ENCODE measurements around the gene NQO2. TPM values are rescaled to one million over a fixed set of nuclear protein-coding genes. Genes with fewer than 3 reads are reported as not detected.

Gene NQO2
- total RNA-seq, 1 experiment from 2014 or later, result 35.8 TPM

DNA sequence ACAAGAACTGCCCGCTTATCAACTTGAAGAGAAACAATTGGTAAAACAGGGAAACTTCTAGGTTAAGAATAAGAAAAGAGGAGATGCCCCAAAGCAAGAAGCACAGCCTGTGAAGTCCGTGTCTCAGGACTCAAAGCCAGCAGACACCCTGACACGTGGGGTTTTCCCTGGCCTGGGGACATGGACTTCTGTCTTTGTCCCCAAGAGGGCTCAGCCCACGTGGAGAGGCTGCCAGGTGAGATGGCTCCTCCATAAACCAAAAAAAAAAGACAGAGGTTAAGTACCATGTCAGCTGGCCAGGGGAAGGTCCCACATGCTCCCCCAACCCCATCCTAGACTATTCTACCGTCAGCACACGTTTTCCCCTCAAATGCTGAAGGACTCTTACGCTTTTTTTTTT lies 38.2 kb upstream of the NQO2 start:
- Histone ChIP-seq H3K27me3 (replicated peaks; ENCODE audit: control insufficient read depth, insufficient read depth, low read length) (no peaks in the 10 kb centered on the region), H3K4me3 (ENCODE audit: low read depth, low read length) (no peak overlapping the region), H3K9me3 (no peaks in the 10 kb centered on the region), H3K36me3 (ENCODE audit: control insufficient read depth, insufficient read depth, low read length) (no peaks in the 10 kb centered on the region), H3K4me1 (peaks cover 37% of the 10 kb centered on the region)
- POLR2A ChIA-PET, result no interaction called here
- no TSS peak for BruUV-seq (replicated peaks)
- Mint-ChIP-seq H3K4me3 (ENCODE audit: unreplicated experiment) (no peak overlapping the region), H3K27me3 (ENCODE audit: insufficient read depth, unreplicated experiment) (no peaks in the 10 kb centered on the region), H3K4me1 (ENCODE audit: low read depth, unreplicated experiment) (peaks cover 34% of the 10 kb centered on the region), H3K27ac (ENCODE audit: unreplicated experiment) (peak overlapping the region; percentile 28), H3K36me3 (ENCODE audit: insufficient read depth, unreplicated experiment) (no peaks in the 10 kb centered on the region), H3K9me3 (ENCODE audit: unreplicated experiment) (no peaks in the 10 kb centered on the region)
- TF ChIP-seq, protein P1, sequence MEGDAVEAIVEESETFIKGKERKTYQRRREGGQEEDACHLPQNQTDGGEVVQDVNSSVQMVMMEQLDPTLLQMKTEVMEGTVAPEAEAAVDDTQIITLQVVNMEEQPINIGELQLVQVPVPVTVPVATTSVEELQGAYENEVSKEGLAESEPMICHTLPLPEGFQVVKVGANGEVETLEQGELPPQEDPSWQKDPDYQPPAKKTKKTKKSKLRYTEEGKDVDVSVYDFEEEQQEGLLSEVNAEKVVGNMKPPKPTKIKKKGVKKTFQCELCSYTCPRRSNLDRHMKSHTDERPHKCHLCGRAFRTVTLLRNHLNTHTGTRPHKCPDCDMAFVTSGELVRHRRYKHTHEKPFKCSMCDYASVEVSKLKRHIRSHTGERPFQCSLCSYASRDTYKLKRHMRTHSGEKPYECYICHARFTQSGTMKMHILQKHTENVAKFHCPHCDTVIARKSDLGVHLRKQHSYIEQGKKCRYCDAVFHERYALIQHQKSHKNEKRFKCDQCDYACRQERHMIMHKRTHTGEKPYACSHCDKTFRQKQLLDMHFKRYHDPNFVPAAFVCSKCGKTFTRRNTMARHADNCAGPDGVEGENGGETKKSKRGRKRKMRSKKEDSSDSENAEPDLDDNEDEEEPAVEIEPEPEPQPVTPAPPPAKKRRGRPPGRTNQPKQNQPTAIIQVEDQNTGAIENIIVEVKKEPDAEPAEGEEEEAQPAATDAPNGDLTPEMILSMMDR (IDR thresholded peaks at IDR 0.05; ENCODE audit: insufficient read depth in 1 of 2, low read depth in 1 of 2, low read length in 1 of 2, severe bottlenecking in 1 of 2, unreplicated experiment in 1 of 2), result no peak
- CTCF ChIA-PET, result no interaction called here
- DNase-seq, result no peak
- intact Hi-C loops (cut with micrococcal nuclease; ENCODE audit: unreplicated experiment), result no loop called here

DNA sequence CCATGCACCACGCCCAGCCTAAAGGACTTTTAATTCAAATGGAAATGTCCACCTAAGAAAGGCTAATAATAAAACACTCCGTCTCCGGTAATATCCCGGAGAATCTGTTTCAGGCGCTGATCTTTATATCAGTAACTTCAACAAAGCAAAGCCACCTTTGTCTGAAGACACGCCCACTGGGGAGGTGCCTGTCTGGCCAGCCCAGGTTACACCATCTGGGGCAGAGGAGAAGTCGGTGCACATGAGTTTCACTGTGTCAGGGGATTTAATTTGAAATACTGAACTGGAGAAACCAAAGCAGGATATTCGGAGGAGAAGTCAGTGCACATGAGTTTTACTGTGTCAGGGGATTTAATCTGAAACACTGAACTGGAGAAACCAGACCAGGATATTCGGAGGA lies 37.7 kb upstream of the NQO2 start:
- Mint-ChIP-seq H3K4me1 (ENCODE audit: low read depth, unreplicated experiment) (peaks cover 32% of the 10 kb centered on the region), H3K9me3 (ENCODE audit: unreplicated experiment) (no peaks in the 10 kb centered on the region), H3K4me3 (ENCODE audit: unreplicated experiment) (no peak overlapping the region), H3K27me3 (ENCODE audit: insufficient read depth, unreplicated experiment) (no peaks in the 10 kb centered on the region), H3K27ac (ENCODE audit: unreplicated experiment) (peak overlapping the region; percentile 28), H3K36me3 (ENCODE audit: insufficient read depth, unreplicated experiment) (no peaks in the 10 kb centered on the region)
- BruUV-seq (replicated peaks), result no TSS peak
- Histone ChIP-seq H3K36me3 (ENCODE audit: control insufficient read depth, insufficient read depth, low read length) (no peaks in the 10 kb centered on the region), H3K9me3 (no peaks in the 10 kb centered on the region), H3K4me3 (ENCODE audit: low read depth, low read length) (no peak overlapping the region), H3K27me3 (replicated peaks; ENCODE audit: control insufficient read depth, insufficient read depth, low read length) (no peaks in the 10 kb centered on the region), H3K4me1 (peaks cover 37% of the 10 kb centered on the region)
- no peak for DNase-seq
- ChIA-PET CTCF (interaction anchor here (1.6 kb wide), 1 partner anchor 9 kb away, joined by 3 read pairs; no protein-coding TSS in a partner anchor), POLR2A (no interaction called here)
- intact Hi-C loops (cut with micrococcal nuclease; ENCODE audit: unreplicated experiment), result no loop called here
- TF ChIP-seq, protein P1 (IDR thresholded peaks at IDR 0.05; ENCODE audit: insufficient read depth in 1 of 2, low read depth in 1 of 2, low read length in 1 of 2, severe bottlenecking in 1 of 2, unreplicated experiment in 1 of 2), result no peak

DNA sequence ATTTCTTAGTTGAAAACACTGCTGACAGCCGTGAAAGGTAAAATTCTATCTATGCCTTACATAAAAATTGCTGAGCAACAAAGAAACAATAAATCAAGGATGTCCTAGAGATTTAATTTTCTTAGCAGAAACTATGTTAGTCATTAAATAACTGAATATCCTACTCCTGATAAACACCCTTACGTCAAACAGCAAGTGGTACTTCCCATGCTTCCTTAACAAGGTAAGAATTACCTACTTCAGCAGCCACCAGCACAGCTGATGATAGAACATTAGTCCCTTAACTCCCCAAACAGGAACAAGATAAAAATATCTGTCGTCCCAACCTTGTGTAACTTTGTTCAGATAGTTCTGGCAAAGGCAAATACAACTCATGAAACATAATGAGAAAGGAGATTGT lies 37.1 kb upstream of the NQO2 start:
- no peak overlapping the region for H3K27ac Mint-ChIP-seq (ENCODE audit: unreplicated experiment)
- H3K36me3 Mint-ChIP-seq (ENCODE audit: insufficient read depth, unreplicated experiment), result no peaks in the 10 kb centered on the region
- no peaks in the 10 kb centered on the region for H3K27me3 ChIP-seq (replicated peaks; ENCODE audit: control insufficient read depth, insufficient read depth, low read length)
- no TSS peak for BruUV-seq (replicated peaks)
- no peak overlapping the region for H3K4me3 Mint-ChIP-seq (ENCODE audit: unreplicated experiment)
- intact Hi-C loops (cut with micrococcal nuclease; ENCODE audit: unreplicated experiment), result no loop called here
- TF ChIP-seq, protein P1 (IDR thresholded peaks at IDR 0.05; ENCODE audit: insufficient read depth in 1 of 2, low read depth in 1 of 2, low read length in 1 of 2, severe bottlenecking in 1 of 2, unreplicated experiment in 1 of 2), result no peak
- no peak for DNase-seq
- H3K27me3 Mint-ChIP-seq (ENCODE audit: insufficient read depth, unreplicated experiment), result no peaks in the 10 kb centered on the region
- H3K9me3 Mint-ChIP-seq (ENCODE audit: unreplicated experiment), result no peaks in the 10 kb centered on the region
- ChIA-PET POLR2A (interaction anchor here (0.6 kb wide), 1 partner anchor 135 kb away, joined by 3 read pairs; no protein-coding TSS in a partner anchor), CTCF (interaction anchor here (1.6 kb wide), 1 partner anchor 10 kb away, joined by 3 read pairs; no protein-coding TSS in a partner anchor)
- H3K4me3 ChIP-seq (ENCODE audit: low read depth, low read length), result no peak overlapping the region
- peaks cover 26% of the 10 kb centered on the region for H3K4me1 Mint-ChIP-seq (ENCODE audit: low read depth, unreplicated experiment)
- H3K36me3 ChIP-seq (ENCODE audit: control insufficient read depth, insufficient read depth, low read length), result no peaks in the 10 kb centered on the region
- H3K4me1 ChIP-seq, result peaks cover 33% of the 10 kb centered on the region
- H3K9me3 ChIP-seq, result no peaks in the 10 kb centered on the region
